GM23338 (cell line): ENCODE measurements around the gene F8.

Source experiments
- CTCF ChIP-seq, 2 experiments: fragments of 200-600 bp in 1 of 2; sonication (generic) in 1 of 2; conservative IDR thresholded peaks; 2 replicates each; pipeline versions ENCODE4 v1.5.1 to v1.6.1; 2016 to 2017; ENCODE audit warnings: antibody characterized with exemption in 2 of 2, low read depth in 2 of 2, mild to moderate bottlenecking in 2 of 2, moderate library complexity in 1 of 2
- EZH2 ChIP-seq: fragments of 200-600 bp; sonication (generic); IDR thresholded peaks from one replicate; pipeline ENCODE4 v1.8.0; 2017; ENCODE audit warnings: antibody characterized with exemption, mild to moderate bottlenecking, low read depth; ENCODE audit not compliant: unreplicated experiment
- JUNB ChIP-seq: IDR thresholded peaks from one replicate; pipeline ENCODE4 v1.6.1; 2016; ENCODE audit warnings: antibody characterized with exemption; ENCODE audit not compliant: unreplicated experiment
- POLR2AphosphoS5 ChIP-seq: IDR thresholded peaks from 2 replicates; pipeline ENCODE4 v1.6.1; 2016; ENCODE audit warnings: antibody characterized with exemption, low read depth
- ZNF462 ChIP-seq: fragments of 250-450 bp; sonication (Bioruptor Pico); IDR thresholded peaks from 2 replicates; pipeline ENCODE4 v1.5.0; 2020; ENCODE audit warnings: mild to moderate bottlenecking, moderate library complexity

GRCh38 chrX:154918060-154918483, 104.5 kb downstream of the F8 start:
- TF ChIP-seq CTCF (conservative IDR thresholded peaks at IDR 0.05; ENCODE audit: low read depth in 2 of 2) (peak; percentile 67 to 78), JUNB (no peak), EZH2 (no peak), POLR2AphosphoS5 (no peak), ZNF462 (CRISPR knock-in tag) (no peak)
